BLaER1 (cell line): ENCODE measurements around the gene EHF.

Experiments
- H3K27ac ChIP-seq: shearing (Covaris generic); formaldehyde crosslinking; 2 replicates; pipeline ENCODE4 v1.8.1; 2022
- H3K27me3 ChIP-seq: shearing (Covaris generic); formaldehyde crosslinking; 2 replicates; pipeline ENCODE4 v1.8.1; 2022
- H3K36me3 ChIP-seq: shearing (Covaris generic); formaldehyde crosslinking; 2 replicates; pipeline ENCODE4 v1.8.1; 2022
- H3K4me1 ChIP-seq: shearing (Covaris generic); formaldehyde crosslinking; 2 replicates; pipeline ENCODE4 v1.8.1; 2022
- H3K4me2 ChIP-seq: shearing (Covaris generic); formaldehyde crosslinking; 2 replicates; pipeline ENCODE4 v1.8.1; 2022
- H3K4me3 ChIP-seq: shearing (Covaris generic); formaldehyde crosslinking; 2 replicates; pipeline ENCODE4 v1.8.1; 2022
- H3K9ac ChIP-seq: shearing (Covaris generic); formaldehyde crosslinking; 2 replicates; pipeline ENCODE4 v1.8.1; 2022
- H3K9me3 ChIP-seq: shearing (Covaris generic); formaldehyde crosslinking; 2 replicates; pipeline ENCODE4 v1.8.1; 2022
- H4K20me1 ChIP-seq: shearing (Covaris generic); formaldehyde crosslinking; 2 replicates; pipeline ENCODE4 v1.8.1; 2022
- Cebpa-rat ChIP-seq: shearing (Covaris generic); IDR thresholded peaks from 2 replicates; pipeline ENCODE4 v1.8.1; 2022

EHF gene

GRCh38 chr11:34620820-34621792, at the start of gene EHF:
TSS of gene EHF (plus strand) at chr11:34621093. CDS start at chr11:34642631, 21,538 bp downstream.
- Histone ChIP-seq H3K4me1 (no peaks in the 10 kb centered on the region), H3K27me3 (no peaks in the 10 kb centered on the region), H4K20me1 (no peaks in the 10 kb centered on the region), H3K9ac (no peak within 1 kb of the TSS), H3K9me3 (no peaks in the 10 kb centered on the region), H3K4me2 (no peak within 1 kb of the TSS), H3K4me3 (no peak within 1 kb of the TSS), H3K27ac (no peak within 1 kb of the TSS), H3K36me3 (no peaks in the 10 kb centered on the region)
- no peak for TF ChIP-seq Cebpa-rat

- no peaks in the 10 kb centered on the region for H3K27me3 ChIP-seq
- no peak overlapping the region for H3K4me3 ChIP-seq
- H3K9me3 ChIP-seq = no peaks in the 10 kb centered on the region
- TF ChIP-seq Cebpa-rat = no peak
- H3K9ac ChIP-seq = no peak overlapping the region
- H3K4me2 ChIP-seq = no peak overlapping the region
- no peak overlapping the region for H3K27ac ChIP-seq
- no peaks in the 10 kb centered on the region for H4K20me1 ChIP-seq
- peaks cover 7% of the 10 kb centered on the region for H3K4me1 ChIP-seq
- H3K36me3 ChIP-seq = no peaks in the 10 kb centered on the region
Measured at GRCh38 chr11:34573537-34573936, 47.4 kb upstream of the EHF start.

GRCh38 chr11:34575261-34575660, 45.6 kb upstream of the EHF start:
- no peaks in the 10 kb centered on the region for H3K27me3 ChIP-seq

DNA sequence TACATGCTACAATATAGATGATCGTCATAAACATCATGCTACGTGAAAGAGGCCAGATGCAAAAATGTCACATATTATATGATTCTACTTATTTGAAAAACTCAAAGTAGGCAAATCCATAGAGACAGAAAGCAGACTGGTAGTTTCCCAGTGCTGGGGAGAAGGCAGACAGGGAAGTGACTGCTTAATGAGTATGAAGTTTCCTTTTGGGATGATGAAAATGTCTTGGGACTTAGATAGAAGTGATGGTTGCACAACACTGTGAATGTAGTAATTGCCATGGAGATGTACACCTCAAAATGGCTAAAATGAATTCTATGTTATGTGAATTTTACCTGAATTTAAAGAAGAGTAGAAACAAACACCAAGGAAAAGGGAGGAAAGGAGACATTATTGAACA, 45.2 kb upstream of the EHF start:
- H3K36me3 ChIP-seq = no peaks in the 10 kb centered on the region
- H3K27ac ChIP-seq = no peak overlapping the region
- H3K9me3 ChIP-seq = no peaks in the 10 kb centered on the region
- no peak for TF ChIP-seq Cebpa-rat
- H3K4me2 ChIP-seq = no peak overlapping the region
- peaks cover 3% of the 10 kb centered on the region for H3K4me1 ChIP-seq
- H3K4me3 ChIP-seq = no peak overlapping the region
- H3K27me3 ChIP-seq = no peaks in the 10 kb centered on the region
- H3K9ac ChIP-seq = no peak overlapping the region
- H4K20me1 ChIP-seq = no peaks in the 10 kb centered on the region

More at GRCh38 chr11:34575261-34575660, 45.6 kb upstream of the EHF start:
- H3K4me1 ChIP-seq = peaks cover 7% of the 10 kb centered on the region
- no peak for TF ChIP-seq Cebpa-rat
- H3K4me2 ChIP-seq = no peak overlapping the region
- no peak overlapping the region for H3K4me3 ChIP-seq
- no peak overlapping the region for H3K9ac ChIP-seq
- no peak overlapping the region for H3K27ac ChIP-seq
- no peaks in the 10 kb centered on the region for H3K9me3 ChIP-seq
- H4K20me1 ChIP-seq = no peaks in the 10 kb centered on the region
- no peaks in the 10 kb centered on the region for H3K36me3 ChIP-seq

DNA sequence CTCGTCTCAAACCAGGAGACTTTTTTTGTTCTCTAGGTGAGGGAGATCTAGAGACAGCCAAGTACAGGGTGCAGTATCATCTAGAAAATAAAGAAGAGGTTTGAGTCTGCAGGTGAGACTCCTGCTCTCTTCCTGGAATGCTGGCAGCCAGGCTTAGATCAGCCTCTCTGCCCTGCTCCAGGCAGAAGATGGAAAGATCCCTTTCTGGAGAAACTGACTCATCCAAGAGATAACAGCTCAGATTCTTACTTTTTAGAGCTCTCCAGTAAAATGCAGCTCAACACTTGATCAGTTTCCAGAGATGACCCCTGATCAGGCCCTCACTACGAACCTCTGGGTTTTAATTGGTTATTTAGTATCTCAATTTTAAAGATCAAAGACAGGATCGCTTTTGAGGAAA, 44.6 kb upstream of the EHF start:
- Histone ChIP-seq H3K4me1 (no peaks in the 10 kb centered on the region), H3K27me3 (no peaks in the 10 kb centered on the region)
- no peak for TF ChIP-seq Cebpa-rat

DNA sequence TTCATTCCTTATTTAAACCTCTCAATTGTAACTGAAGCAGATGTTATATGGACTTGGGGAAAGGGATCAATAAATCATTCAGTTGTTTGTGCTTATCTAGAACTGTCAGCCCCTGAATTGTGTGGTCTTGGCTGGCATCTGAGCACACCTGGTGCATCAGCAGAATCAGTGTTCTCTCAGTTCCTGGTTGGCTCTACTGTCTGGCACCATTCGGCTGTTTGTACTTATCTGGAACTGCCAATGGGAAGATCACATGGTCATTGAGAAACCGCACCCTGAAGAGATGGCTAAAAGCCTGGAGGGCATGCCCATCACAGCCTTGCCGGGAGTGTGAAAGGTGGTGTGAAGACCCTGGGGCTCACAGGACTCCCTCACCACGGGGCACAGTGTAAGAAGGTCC, 37.1 kb upstream of the EHF start:
- no peak overlapping the region for H3K27ac ChIP-seq

More for the DNA sequence above, 44.6 kb upstream of the EHF start:
- Histone ChIP-seq H3K4me2 (no peak overlapping the region), H3K4me3 (no peak overlapping the region), H3K9me3 (no peaks in the 10 kb centered on the region), H3K27ac (no peak overlapping the region), H3K36me3 (no peaks in the 10 kb centered on the region), H4K20me1 (no peaks in the 10 kb centered on the region), H3K9ac (no peak overlapping the region)

GRCh38 chr11:34585304-34585734, 35.6 kb upstream of the EHF start:
- Histone ChIP-seq H3K4me2 (peak overlapping the region; percentile 65), H3K4me1 (peaks cover 18% of the 10 kb centered on the region), H3K36me3 (no peaks in the 10 kb centered on the region), H3K9ac (no peak overlapping the region), H4K20me1 (no peaks in the 10 kb centered on the region), H3K27me3 (no peaks in the 10 kb centered on the region), H3K27ac (no peak overlapping the region; the same call in 1 of the 2 replicates), H3K4me3 (no peak overlapping the region), H3K9me3 (no peaks in the 10 kb centered on the region)
- no peak for TF ChIP-seq Cebpa-rat

More for the DNA sequence above, 37.1 kb upstream of the EHF start:
- Histone ChIP-seq H3K4me2 (no peak overlapping the region), H3K27me3 (no peaks in the 10 kb centered on the region), H3K36me3 (no peaks in the 10 kb centered on the region), H3K9me3 (no peaks in the 10 kb centered on the region), H3K9ac (no peak overlapping the region), H4K20me1 (no peaks in the 10 kb centered on the region), H3K4me1 (peaks cover 18% of the 10 kb centered on the region), H3K4me3 (no peak overlapping the region)
- no peak for TF ChIP-seq Cebpa-rat

DNA sequence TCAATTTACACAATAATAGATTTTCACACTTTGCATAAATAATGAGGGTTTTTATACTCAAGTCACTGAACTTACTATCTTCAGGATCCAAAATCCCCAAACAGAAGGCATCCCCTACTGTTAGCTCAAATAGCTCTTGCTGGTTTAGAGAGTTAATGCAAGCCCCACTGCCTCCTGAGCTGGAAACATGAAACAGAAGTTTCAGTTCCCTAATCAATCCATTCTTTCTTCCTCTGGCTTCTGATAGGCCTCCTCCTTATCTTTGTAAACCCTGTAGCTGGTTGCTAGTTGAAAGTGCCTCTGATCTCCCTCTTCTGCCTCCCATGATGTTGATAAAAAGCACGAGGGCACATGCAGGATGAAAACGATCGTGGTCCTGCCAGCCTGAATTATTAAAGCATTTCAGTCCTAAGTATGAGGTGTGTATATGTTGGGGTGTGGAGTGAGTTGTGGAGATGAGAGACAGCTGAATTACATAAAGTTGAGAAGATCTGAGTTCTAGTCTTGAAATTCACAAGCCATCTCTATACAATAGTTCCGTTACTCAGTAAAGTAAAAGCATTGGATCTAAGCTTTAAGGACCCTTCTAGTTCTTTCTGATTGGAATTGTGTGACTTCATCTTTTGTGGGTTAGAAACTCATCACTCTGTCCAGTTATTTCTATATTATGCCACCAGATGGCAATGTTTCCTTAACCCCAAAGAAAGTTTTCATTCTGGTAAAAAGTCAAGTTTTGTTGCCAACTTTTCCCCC, 35.0 kb upstream of the EHF start:
- Histone ChIP-seq H3K9ac (no peak overlapping the region), H3K4me2 (peak overlapping the region; percentile 65), H3K36me3 (no peaks in the 10 kb centered on the region), H3K9me3 (no peaks in the 10 kb centered on the region), H3K4me1 (peaks cover 18% of the 10 kb centered on the region), H4K20me1 (no peaks in the 10 kb centered on the region), H3K27me3 (no peaks in the 10 kb centered on the region), H3K4me3 (no peak overlapping the region), H3K27ac (no peak overlapping the region; the same call in 1 of the 2 replicates)
- TF ChIP-seq Cebpa-rat = no peak

DNA sequence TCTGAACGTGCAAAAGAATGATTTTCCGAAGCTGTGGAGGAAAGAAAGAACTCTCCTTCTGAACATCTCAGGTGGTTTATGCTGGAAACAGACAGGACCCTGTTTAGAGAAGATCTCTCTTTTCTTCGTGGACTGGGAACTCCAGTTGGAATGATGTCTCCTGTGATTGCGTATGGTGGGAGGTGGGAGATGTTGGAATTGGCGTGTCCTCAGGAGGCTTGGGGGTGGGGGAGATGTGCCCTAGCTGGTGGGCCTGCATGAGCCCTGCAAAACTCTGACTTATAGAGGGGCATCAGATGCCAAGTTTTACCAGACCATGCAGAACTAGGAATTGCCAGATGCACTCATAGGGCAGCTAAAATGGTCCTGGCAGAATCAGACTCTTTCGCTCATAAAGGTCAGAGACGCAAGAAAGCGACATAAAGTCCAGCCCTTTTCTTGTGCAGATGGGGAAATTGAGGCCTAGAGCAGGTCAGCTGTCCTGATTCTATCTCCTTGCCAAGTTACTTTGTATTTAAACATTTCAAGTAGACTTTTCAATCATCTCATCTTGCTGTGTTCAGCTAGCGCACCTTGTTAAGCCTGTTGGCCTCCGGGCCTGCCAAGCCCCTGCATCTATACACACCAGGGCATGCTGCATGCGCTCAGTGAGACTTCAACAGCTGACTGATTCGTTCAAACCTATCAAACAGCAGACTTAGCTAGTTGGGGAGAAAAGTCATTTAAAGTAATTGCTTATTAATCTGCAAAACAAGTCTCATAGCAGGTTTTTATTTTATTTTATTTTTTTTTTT, 34.2 kb upstream of the EHF start:
- no peaks in the 10 kb centered on the region for H3K9me3 ChIP-seq
- H3K36me3 ChIP-seq = no peaks in the 10 kb centered on the region
- H3K4me1 ChIP-seq = peaks cover 18% of the 10 kb centered on the region
- no peak overlapping the region for H3K4me3 ChIP-seq
- H3K4me2 ChIP-seq = no peak overlapping the region
- no peaks in the 10 kb centered on the region for H3K27me3 ChIP-seq
- no peak for TF ChIP-seq Cebpa-rat
- H3K9ac ChIP-seq = 0 out of 2 replicates have a peak overlapping the region, but pooled peaks have one; percentile 5
- H3K27ac ChIP-seq = no peak overlapping the region
- H4K20me1 ChIP-seq = no peaks in the 10 kb centered on the region
